Limb (tissue), 2 donors: ENCODE measurements around the gene AHI1.
"Not testable (repeated sequence)": the region's sequence is repeated elsewhere in the genome, so short reads cannot be mapped to it uniquely, and the experiment has no call there.

ENCODE experiments used
- DNase-seq, 2 donors: peaks; one replicate each; pipeline ENCODE4 v3.0.0-alpha.2; 2016; ENCODE audit errors: extremely low spot score in 2 of 2

Gene AHI1

GRCh38 chr6:135397172-135397952 is 100.2 kb downstream of the AHI1 start:
- DNase-seq: no peak

- DNase-seq: no peak
Observed at GRCh38 chr6:135395136-135395535, 102.4 kb downstream of the AHI1 start.

GRCh38 chr6:135393289-135393688 is 104.3 kb downstream of the AHI1 start:
- no peak for DNase-seq

- no peak for DNase-seq
Observed at GRCh38 chr6:135390458-135390857, 107.1 kb downstream of the AHI1 start.

GRCh38 chr6:135385299-135385698 is 112.2 kb downstream of the AHI1 start:
- no peak for DNase-seq

GRCh38 chr6:135383766-135384165 is 113.8 kb downstream of the AHI1 start:
- DNase-seq: no peak

GRCh38 chr6:135383301-135383700 is 114.2 kb downstream of the AHI1 start:
- DNase-seq: no peak

- no peak for DNase-seq
Observed at GRCh38 chr6:135382182-135382628, 115.3 kb downstream of the AHI1 start.

GRCh38 chr6:135380793-135381192 is 116.7 kb downstream of the AHI1 start:
- DNase-seq: no peak

- DNase-seq: no peak
Observed at GRCh38 chr6:135379647-135380046, 117.9 kb downstream of the AHI1 start.

- no peak for DNase-seq
Observed at GRCh38 chr6:135372758-135373157, 124.8 kb downstream of the AHI1 start.

- not testable (repeated sequence) for DNase-seq
Observed at GRCh38 chr6:135363622-135364021, 133.9 kb downstream of the AHI1 start.

GRCh38 chr6:135362124-135362523 is 135.4 kb downstream of the AHI1 start:
- no peak for DNase-seq

GRCh38 chr6:135360222-135360621 is 137.3 kb downstream of the AHI1 start:
- DNase-seq: no peak

- DNase-seq: no peak
Observed at GRCh38 chr6:135358985-135359384, 138.6 kb downstream of the AHI1 start.

GRCh38 chr6:135358251-135358821 is 139.2 kb downstream of the AHI1 start:
- DNase-seq: no peak

GRCh38 chr6:135354407-135354806 is 143.1 kb downstream of the AHI1 start:
- DNase-seq: no peak

- no peak for DNase-seq
Observed at GRCh38 chr6:135353113-135353512, 144.4 kb downstream of the AHI1 start.

GRCh38 chr6:135351635-135352034 is 145.9 kb downstream of the AHI1 start:
- no peak for DNase-seq

- no peak for DNase-seq
Observed at GRCh38 chr6:135347887-135348286, 149.7 kb downstream of the AHI1 start.

GRCh38 chr6:135346747-135347146 is 150.8 kb downstream of the AHI1 start:
- no peak for DNase-seq

- DNase-seq: no peak
Observed at GRCh38 chr6:135344526-135344925, 153.0 kb downstream of the AHI1 start.

GRCh38 chr6:135339920-135340319 is 157.6 kb downstream of the AHI1 start:
- not testable (repeated sequence) for DNase-seq
